ENCODE results near the gene ZFYVE26. TPM values are rescaled to one million over a fixed set of nuclear protein-coding genes. Genes with fewer than 3 reads are reported as not detected.

Gene ZFYVE26
- total RNA-seq, 1 donor from 2014 or later = 13.3 TPM

DNA sequence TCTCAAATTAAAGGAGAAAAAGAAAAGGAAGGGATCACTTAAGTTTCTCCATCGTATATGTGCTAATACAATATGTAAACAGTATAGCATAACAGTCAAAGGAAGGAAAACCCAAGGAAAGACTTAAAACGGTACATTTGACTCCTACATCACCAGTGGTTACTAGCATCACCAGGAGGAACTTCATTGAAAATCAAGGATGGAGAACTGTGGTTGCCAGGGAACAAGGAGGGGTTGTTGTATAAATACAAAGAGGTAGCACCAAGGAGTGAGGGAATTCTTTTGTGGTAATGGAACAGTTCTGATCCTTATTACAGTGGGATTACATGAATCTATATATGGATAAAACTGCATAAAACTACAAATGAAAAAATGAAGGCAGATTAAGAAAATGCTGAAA is 1.6 kb downstream of the ZFYVE26 start:
- Histone ChIP-seq H3K4me3 (no peak overlapping the region), H3K27ac (replicated peaks) (no peak overlapping the region), H3K9me3 (replicated peaks) (no peaks in the 10 kb centered on the region), H3K27me3 (ENCODE audit: low read depth) (no peaks in the 10 kb centered on the region), H3K4me1 (peaks cover 33% of the 10 kb centered on the region), H3K36me3 (peaks cover 31% of the 10 kb centered on the region)
- intact Hi-C loops (cut with micrococcal nuclease) = no loop called here
- no peak for TF ChIP-seq CTCF (IDR thresholded peaks at IDR 0.05; ENCODE audit: borderline replicate concordance)
- no peak for DNase-seq

GRCh38 chr14:67806246-67806645 is 10.1 kb downstream of the ZFYVE26 start:
- Histone ChIP-seq H3K27me3 (ENCODE audit: low read depth) (no peaks in the 10 kb centered on the region), H3K9me3 (replicated peaks) (no peaks in the 10 kb centered on the region), H3K36me3 (peaks cover 99% of the 10 kb centered on the region), H3K4me1 (no peaks in the 10 kb centered on the region), H3K27ac (replicated peaks) (no peak overlapping the region), H3K4me3 (no peak overlapping the region)
- intact Hi-C loops (cut with micrococcal nuclease) = no loop called here
- DNase-seq = no peak
- no peak for TF ChIP-seq CTCF (IDR thresholded peaks at IDR 0.05; ENCODE audit: borderline replicate concordance)

GRCh38 chr14:67800743-67801142 is 15.6 kb downstream of the ZFYVE26 start:
- DNase-seq = no peak
- peaks cover 100% of the 10 kb centered on the region for H3K36me3 ChIP-seq
- no peak for TF ChIP-seq CTCF (IDR thresholded peaks at IDR 0.05; ENCODE audit: borderline replicate concordance)
- H3K4me1 ChIP-seq = no peaks in the 10 kb centered on the region
- no peak overlapping the region for H3K4me3 ChIP-seq
- intact Hi-C loops (cut with micrococcal nuclease) = no loop called here
- no peaks in the 10 kb centered on the region for H3K27me3 ChIP-seq (ENCODE audit: low read depth)
- no peak overlapping the region for H3K27ac ChIP-seq (replicated peaks)
- no peaks in the 10 kb centered on the region for H3K9me3 ChIP-seq (replicated peaks)

GRCh38 chr14:67798731-67799130 is 17.7 kb downstream of the ZFYVE26 start:
- DNase-seq = no peak
- H3K4me3 ChIP-seq = no peak overlapping the region
- H3K36me3 ChIP-seq = peaks cover 100% of the 10 kb centered on the region
- no peaks in the 10 kb centered on the region for H3K4me1 ChIP-seq
- H3K9me3 ChIP-seq (replicated peaks) = no peaks in the 10 kb centered on the region
- no peak overlapping the region for H3K27ac ChIP-seq (replicated peaks)
- intact Hi-C loops (cut with micrococcal nuclease) = no loop called here
- H3K27me3 ChIP-seq (ENCODE audit: low read depth) = no peaks in the 10 kb centered on the region
- no peak for TF ChIP-seq CTCF (IDR thresholded peaks at IDR 0.05; ENCODE audit: borderline replicate concordance)

- intact Hi-C loops (cut with micrococcal nuclease) = no loop called here
- TF ChIP-seq CTCF (IDR thresholded peaks at IDR 0.05; ENCODE audit: borderline replicate concordance) = no peak
- Histone ChIP-seq H3K36me3 (peaks cover 96% of the 10 kb centered on the region), H3K27ac (replicated peaks) (no peak overlapping the region), H3K4me3 (no peak overlapping the region), H3K4me1 (peaks cover 18% of the 10 kb centered on the region), H3K9me3 (replicated peaks) (no peaks in the 10 kb centered on the region), H3K27me3 (ENCODE audit: low read depth) (no peaks in the 10 kb centered on the region)
- DNase-seq = no peak
Observed at GRCh38 chr14:67787673-67788072, 28.7 kb downstream of the ZFYVE26 start.

Data from left ventricle myocardium inferior (tissue), 1 donor.